Karpas-422 (cell line): ENCODE results near the gene ABCB8. TPM values are rescaled to one million over a fixed set of nuclear protein-coding genes. Genes with fewer than 3 reads are reported as not detected.

ENCODE experiments used
- DNase-seq: peaks from one replicate; pipeline ENCODE4 v3.0.0-alpha.2; 2015
- H2AFZ ChIP-seq: fragments of 200-600 bp; sonication (generic); 2 replicates; pipeline ENCODE4 v1.6.1; 2014; ENCODE audit warnings: antibody characterized with exemption, low read length, mixed read lengths
- H3K27ac ChIP-seq: fragments of 200-600 bp; sonication (generic); 2 replicates; pipeline ENCODE4 v1.5.1; 2014; ENCODE audit warnings: mild to moderate bottlenecking, low read length, moderate library complexity
- H3K27me3 ChIP-seq: fragments of 200-600 bp; sonication (generic); 2 replicates; pipeline ENCODE4 v1.6.1; 2014; ENCODE audit warnings: low read length, mixed read lengths
- H3K36me3 ChIP-seq: fragments of 200-600 bp; sonication (generic); 2 replicates; pipeline ENCODE4 v1.6.1; 2014; ENCODE audit warnings: low read length, mixed read lengths; ENCODE audit not compliant: insufficient read depth
- H3K4me1 ChIP-seq: fragments of 200-600 bp; sonication (generic); 2 replicates; pipeline ENCODE4 v1.6.1; 2014; ENCODE audit warnings: mild to moderate bottlenecking, low read length, mixed read lengths
- H3K4me2 ChIP-seq: fragments of 200-600 bp; sonication (generic); 2 replicates; pipeline ENCODE4 v1.6.1; 2014; ENCODE audit warnings: low read length, low read depth, mild to moderate bottlenecking; ENCODE audit not compliant: poor library complexity, severe bottlenecking
- H3K4me3 ChIP-seq: fragments of 200-600 bp; sonication (generic); 2 replicates; pipeline ENCODE4 v1.5.1; 2014; ENCODE audit warnings: mild to moderate bottlenecking, antibody characterized with exemption, low read length, mixed read lengths
- H3K79me2 ChIP-seq: fragments of 200-600 bp; sonication (generic); 2 replicates; pipeline ENCODE4 v1.6.1; 2014; ENCODE audit warnings: mild to moderate bottlenecking, low read length, mixed read lengths
- H3K9ac ChIP-seq: fragments of 200-600 bp; sonication (generic); 2 replicates; pipeline ENCODE4 v1.6.0; 2014; ENCODE audit warnings: low read length
- H3K9me2 ChIP-seq: fragments of 200-600 bp; sonication (generic), shearing (Covaris generic); replicated peaks from 2 replicates; pipeline ENCODE4 v1.6.0; 2014; ENCODE audit warnings: mild to moderate bottlenecking, low read length, moderate library complexity; ENCODE audit not compliant: insufficient read depth
- H3K9me3 ChIP-seq: fragments of 300-700, 200-600 bp; sonication (generic); 2 replicates; pipeline ENCODE4 v1.6.1; 2014; ENCODE audit warnings: low read length, mixed read lengths
- H4K20me1 ChIP-seq: fragments of 200-600 bp; sonication (generic); 2 replicates; pipeline ENCODE4 v1.6.1; 2014; ENCODE audit warnings: mild to moderate bottlenecking, antibody characterized with exemption, low read length, low read depth; ENCODE audit not compliant: insufficient read depth
- total RNA-seq: library from RNA; depleted of rRNA; stranded (reverse); fragments of >200 nt; shearing (Covaris generic); gene quantifications from 2 replicates; pipeline ENCODE4 v1.2.3, GENCODE V29; 2014; ENCODE audit warnings: low replicate concordance

ABCB8 gene
- total RNA-seq, 1 experiment from 2014 or later, result 19.0 TPM

DNA sequence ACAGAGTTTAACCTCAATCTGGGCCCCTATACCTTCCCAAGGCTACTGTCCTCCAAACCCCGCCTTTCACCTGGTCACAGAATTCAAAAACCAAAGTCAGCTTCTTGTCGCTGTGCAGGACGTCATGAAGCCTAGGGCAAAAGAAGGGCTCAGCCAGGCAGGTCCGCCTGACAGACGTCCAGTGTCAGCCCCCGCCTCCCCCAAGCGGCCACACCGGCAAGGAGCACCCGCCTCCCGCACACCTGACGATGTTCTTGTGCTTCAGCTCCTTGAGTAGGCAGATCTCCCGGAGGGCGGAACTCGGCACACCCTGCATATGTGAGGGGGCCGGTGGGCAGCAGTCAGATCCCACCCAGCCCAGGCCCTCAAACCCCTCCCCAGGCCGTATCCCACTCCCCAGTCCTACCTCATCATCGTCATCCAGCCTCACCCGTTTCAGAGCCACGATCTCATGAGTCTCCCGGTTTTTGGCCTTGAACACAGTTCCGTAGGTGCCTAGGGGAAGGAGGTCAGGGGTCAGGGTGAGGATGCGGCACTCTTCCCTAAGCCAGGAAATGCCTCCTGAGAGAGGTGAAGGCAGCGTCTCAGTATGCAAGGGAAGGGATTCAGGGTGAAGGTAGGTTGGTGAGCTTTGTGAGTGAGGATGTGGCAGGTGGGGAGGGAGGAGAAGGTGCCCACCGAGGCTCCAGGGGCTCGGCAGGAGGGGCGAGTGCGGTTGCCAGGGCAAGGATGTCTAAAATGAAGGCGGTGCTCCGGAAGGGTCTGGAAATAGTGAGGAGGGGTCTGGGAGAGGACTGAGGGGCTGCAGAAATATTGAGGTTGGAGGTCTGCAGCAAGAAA is 28.6 kb downstream of the ABCB8 start:
- no peaks in the 10 kb centered on the region for H3K36me3 ChIP-seq
- peaks cover 25% of the 10 kb centered on the region for H3K79me2 ChIP-seq
- H3K9ac ChIP-seq, result peak overlapping the region; percentile 88
- peak; percentile 46 for DNase-seq
- peaks cover 31% of the 10 kb centered on the region for H3K4me1 ChIP-seq
- peak overlapping the region; percentile 82 for H3K4me2 ChIP-seq
- H4K20me1 ChIP-seq, result 0 out of 2 replicates have a peak, but pooled peaks cover 5% of the 10 kb centered on the region
- H3K9me2 ChIP-seq, result no peaks in the 10 kb centered on the region
- H3K9me3 ChIP-seq, result no peaks in the 10 kb centered on the region
- no peaks in the 10 kb centered on the region for H3K27me3 ChIP-seq
- H3K27ac ChIP-seq, result no peak overlapping the region
- H2AFZ ChIP-seq, result no peak overlapping the region
- peak overlapping the region; percentile 87 for H3K4me3 ChIP-seq

DNA sequence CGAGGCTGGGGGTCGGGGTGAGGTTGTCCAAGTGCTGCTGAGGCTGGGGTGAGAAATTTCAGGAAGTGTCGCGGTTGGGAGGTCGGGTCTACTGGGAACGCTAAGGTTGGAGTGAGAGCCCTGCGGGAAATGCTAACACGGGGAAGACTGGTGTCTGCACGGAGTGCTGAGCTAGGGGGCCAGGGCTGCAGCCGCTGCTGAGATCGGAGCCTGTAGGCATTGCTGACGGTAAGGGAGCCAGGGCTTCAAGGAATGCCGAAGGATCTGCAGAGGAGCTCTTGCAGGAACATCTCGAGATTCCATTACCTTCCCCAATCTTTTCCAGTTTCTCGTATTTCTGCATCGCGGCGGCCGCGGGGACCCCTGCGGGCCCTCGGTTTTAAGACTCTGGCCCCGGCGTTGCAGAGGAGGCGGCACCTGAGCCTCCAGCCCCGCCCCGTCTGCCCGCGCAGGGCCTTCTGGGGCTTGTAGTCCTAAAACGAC is 29.3 kb downstream of the ABCB8 start, which contains the start of gene CDK5:
CDK5 (minus strand) TSS at position 392 of the 483 bp plus-strand sequence; CDS start at position 343, 49 bp downstream.
- H3K9me3 ChIP-seq, result no peaks in the 10 kb centered on the region
- peak within 1 kb of the TSS; percentile 49; the same call in 1 of the 2 replicates for H2AFZ ChIP-seq
- no peaks in the 10 kb centered on the region for H3K9me2 ChIP-seq
- peak within 1 kb of the TSS; percentile 82 for H3K4me2 ChIP-seq
- H3K27ac ChIP-seq, result peak within 1 kb of the TSS; percentile 82
- H3K9ac ChIP-seq, result peak within 1 kb of the TSS; percentile 89
- H3K4me3 ChIP-seq, result peak within 1 kb of the TSS; percentile 87
- no peaks in the 10 kb centered on the region for H3K36me3 ChIP-seq
- H3K4me1 ChIP-seq, result peaks cover 31% of the 10 kb centered on the region
- no peaks in the 10 kb centered on the region for H3K27me3 ChIP-seq
- peaks cover 32% of the 10 kb centered on the region for H3K79me2 ChIP-seq
- no peak for DNase-seq
- 0 out of 2 replicates have a peak, but pooled peaks cover 5% of the 10 kb centered on the region for H4K20me1 ChIP-seq

DNA sequence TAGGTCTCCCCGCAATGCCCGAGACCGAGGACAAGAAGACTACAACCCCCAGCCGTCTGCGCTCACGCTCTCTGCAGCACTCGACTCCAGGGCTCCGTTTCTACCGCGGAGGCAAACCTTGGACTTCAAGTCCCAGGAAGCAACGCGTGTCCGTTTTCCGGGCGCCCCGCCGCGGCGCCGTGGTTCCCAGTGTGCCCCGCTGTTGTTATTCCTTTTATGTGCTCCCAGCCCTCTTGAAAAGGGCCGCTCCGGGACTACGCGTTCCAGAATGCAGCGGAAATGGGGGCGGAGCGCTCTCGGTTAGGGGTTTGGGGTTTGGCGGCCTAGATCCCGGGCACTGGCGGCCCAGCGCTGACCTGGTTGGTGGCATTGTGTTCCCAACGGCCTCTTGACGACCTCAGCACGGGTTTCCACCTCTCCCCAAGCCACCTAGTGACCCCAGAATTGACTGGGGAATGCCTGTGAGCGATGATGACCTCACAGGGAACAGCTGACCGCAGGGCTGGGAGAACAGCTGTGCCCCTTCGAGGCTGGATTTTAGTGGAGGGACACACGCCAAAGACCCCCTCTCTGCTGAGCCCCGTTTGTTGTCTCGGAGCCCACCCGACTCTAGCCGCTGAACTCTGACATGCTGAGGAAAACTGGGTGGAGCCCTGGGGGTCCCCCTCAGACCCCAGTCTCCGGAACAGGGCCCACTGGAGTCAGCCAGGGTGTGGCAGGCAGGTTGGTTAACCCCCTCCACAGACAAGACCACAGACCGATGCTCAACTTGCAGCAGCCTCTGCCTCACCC is 29.9 kb downstream of the ABCB8 start:
- Histone ChIP-seq H4K20me1 (0 out of 2 replicates have a peak, but pooled peaks cover 5% of the 10 kb centered on the region), H2AFZ (peak overlapping the region; percentile 39; the same call in 1 of the 2 replicates), H3K79me2 (peaks cover 32% of the 10 kb centered on the region), H3K4me2 (peak overlapping the region; percentile 82), H3K9me3 (no peaks in the 10 kb centered on the region), H3K27me3 (no peaks in the 10 kb centered on the region), H3K9me2 (no peaks in the 10 kb centered on the region), H3K36me3 (no peaks in the 10 kb centered on the region), H3K9ac (peak overlapping the region; percentile 89), H3K4me1 (peaks cover 31% of the 10 kb centered on the region), H3K27ac (peak overlapping the region; percentile 82), H3K4me3 (peak overlapping the region; percentile 87)
- DNase-seq, result peak; percentile 99

DNA sequence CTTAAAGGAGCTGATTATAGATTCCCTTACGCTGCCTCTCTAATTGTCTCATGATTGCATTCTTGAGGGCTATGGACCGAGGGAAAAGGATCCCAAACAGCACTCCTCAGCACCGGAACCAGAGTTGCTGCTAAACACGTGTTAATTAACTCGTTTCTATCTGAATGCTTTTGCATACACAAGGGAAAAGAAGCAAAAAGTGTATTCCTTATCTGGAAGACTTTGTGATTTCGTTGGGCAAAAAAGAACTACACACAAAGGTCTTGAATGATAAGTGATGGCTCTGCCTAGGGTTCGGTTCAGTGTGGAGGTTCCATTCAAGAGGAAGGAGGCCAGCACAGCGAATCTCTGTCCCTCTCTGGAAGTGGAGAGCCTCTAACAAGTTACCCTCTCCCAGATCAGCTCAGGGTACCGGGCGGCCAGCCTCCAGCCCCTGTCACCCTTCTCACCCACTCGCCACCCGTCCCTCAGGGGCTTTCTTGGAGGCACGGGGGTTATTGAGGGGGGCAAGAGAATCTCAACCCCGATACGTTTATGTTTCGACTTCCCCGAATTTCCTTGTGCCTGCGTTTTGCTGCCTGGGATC is 30.6 kb downstream of the ABCB8 start:
- Histone ChIP-seq H3K27ac (peak overlapping the region; percentile 82), H4K20me1 (0 out of 2 replicates have a peak, but pooled peaks cover 5% of the 10 kb centered on the region), H3K27me3 (no peaks in the 10 kb centered on the region), H3K9me3 (no peaks in the 10 kb centered on the region), H3K9me2 (no peaks in the 10 kb centered on the region), H3K36me3 (no peaks in the 10 kb centered on the region), H3K4me3 (peak overlapping the region; percentile 87), H3K79me2 (peaks cover 32% of the 10 kb centered on the region), H2AFZ (peak overlapping the region; percentile 70; the same call in 1 of the 2 replicates), H3K4me1 (peaks cover 31% of the 10 kb centered on the region), H3K4me2 (peak overlapping the region; percentile 73), H3K9ac (peak overlapping the region; percentile 89)
- DNase-seq, result peak; percentile 71

DNA sequence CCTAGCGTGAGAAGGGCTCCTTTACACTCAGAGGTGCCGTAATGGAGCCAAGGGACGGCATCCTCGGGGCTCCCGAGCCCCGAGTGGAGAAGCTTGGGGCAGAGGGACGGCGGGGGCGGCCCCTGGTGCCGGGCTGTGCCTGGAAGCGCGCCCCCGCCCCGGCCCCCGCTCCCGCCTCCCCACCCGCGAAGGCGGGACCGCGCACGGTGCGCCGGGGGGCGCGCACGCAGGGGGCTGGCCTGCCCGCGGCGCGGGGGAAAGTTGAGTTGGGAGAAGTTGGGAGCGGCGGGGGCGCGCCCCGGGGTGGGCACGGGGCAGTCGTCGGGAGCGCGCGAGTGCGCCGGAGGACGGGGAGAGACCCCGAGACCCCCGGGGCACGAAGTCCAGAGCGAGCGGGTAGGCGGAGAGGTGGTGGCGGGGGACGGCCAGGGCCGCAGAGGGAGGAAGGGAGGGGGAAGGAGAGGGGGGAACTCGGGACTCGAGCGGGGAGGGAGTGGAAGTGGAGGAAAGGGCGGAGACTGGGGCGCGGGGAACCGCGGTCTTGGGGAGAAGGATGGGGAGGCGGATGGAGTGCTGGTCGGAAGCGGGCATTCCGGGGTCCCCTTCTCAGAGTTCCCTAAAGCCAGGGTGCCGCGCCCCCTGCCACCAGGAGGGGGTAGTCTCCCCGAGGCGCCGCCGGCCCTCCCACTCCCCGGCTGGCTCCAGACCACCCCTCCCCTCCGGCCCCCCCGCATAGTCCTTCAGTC is 31.3 kb downstream of the ABCB8 start, which contains the start of gene SLC4A2:
SLC4A2 (plus strand) TSS at position 223 of the 746 bp plus-strand sequence. CDS start 2,399 bp downstream, outside the sequence.
- DNase-seq, result peak; percentile 90
- no peaks in the 10 kb centered on the region for H3K36me3 ChIP-seq
- H4K20me1 ChIP-seq, result 0 out of 2 replicates have a peak, but pooled peaks cover 5% of the 10 kb centered on the region
- no peaks in the 10 kb centered on the region for H3K9me3 ChIP-seq
- H3K27ac ChIP-seq, result peak within 1 kb of the TSS; percentile 82
- H2AFZ ChIP-seq, result peak within 1 kb of the TSS; percentile 76; the same call in 1 of the 2 replicates
- peak within 1 kb of the TSS; percentile 87 for H3K4me3 ChIP-seq
- peak within 1 kb of the TSS; percentile 89 for H3K9ac ChIP-seq
- no peaks in the 10 kb centered on the region for H3K9me2 ChIP-seq
- H3K4me1 ChIP-seq, result peaks cover 31% of the 10 kb centered on the region
- no peaks in the 10 kb centered on the region for H3K27me3 ChIP-seq
- H3K79me2 ChIP-seq, result peaks cover 32% of the 10 kb centered on the region
- H3K4me2 ChIP-seq, result peak within 1 kb of the TSS; percentile 73

DNA sequence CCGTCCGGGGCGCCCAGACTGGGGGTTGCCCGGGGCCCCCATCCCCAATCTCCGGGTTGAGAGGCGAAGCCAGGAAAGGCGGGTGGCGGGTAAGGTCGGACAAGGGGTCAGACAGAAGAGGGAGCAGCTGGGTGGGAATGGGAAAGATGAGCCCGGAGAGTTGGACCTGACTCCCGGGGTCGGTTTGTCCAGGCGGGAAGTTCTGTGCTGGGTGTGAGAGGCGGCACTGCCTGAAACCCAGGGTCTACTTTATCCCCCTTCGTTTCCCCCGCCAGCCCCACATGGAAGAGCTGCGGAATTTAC is 31.8 kb downstream of the ABCB8 start:
- Histone ChIP-seq H3K27me3 (no peaks in the 10 kb centered on the region), H3K4me1 (peaks cover 31% of the 10 kb centered on the region), H3K9ac (peak overlapping the region; percentile 89), H2AFZ (peak overlapping the region; percentile 76; the same call in 1 of the 2 replicates), H3K27ac (peak overlapping the region; percentile 82), H3K9me2 (no peaks in the 10 kb centered on the region), H3K36me3 (no peaks in the 10 kb centered on the region), H3K4me3 (peak overlapping the region; percentile 87), H4K20me1 (0 out of 2 replicates have a peak, but pooled peaks cover 5% of the 10 kb centered on the region), H3K4me2 (peak overlapping the region; percentile 73), H3K79me2 (peaks cover 32% of the 10 kb centered on the region), H3K9me3 (no peaks in the 10 kb centered on the region)
- no peak for DNase-seq

DNA sequence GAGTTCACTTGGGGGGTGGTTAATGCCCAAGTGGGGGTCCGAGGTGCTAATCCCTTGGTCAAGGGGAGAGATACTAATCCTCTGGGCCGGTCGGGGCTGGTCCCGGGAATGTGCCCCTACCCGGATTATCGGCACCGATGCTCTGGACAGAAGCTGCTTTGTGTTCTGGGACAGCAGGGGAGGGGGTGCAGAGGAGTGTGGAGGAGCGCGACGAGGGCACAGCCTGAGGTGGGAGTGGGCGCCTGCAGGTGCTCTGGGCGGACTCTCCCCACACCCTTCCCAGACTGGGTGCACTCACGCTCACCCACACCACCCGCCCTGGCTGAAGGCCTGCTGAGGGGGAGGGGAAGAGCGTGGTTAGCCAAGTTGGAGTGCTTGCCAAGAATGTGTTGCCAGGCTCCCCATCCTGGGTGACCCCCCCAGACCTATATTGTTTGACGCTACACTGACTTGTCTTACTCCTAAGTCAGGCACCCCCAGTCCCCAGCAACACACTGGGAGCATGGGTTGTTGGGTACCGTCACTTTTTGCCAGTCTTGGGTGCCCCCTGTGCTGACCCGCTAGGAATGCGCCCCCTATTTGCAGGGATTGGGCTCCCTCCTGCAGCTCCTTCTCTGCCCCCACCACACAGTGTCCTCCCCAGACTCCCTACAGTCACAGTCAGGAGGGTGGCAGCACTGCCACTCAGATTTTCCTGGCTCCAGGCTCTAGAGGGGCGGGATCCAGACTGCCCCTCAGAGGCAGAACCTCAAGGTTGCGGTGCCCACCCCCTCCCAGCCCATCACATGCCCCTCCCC is 32.4 kb downstream of the ABCB8 start:
- DNase-seq, result peak; percentile 70
- Histone ChIP-seq H2AFZ (no peak overlapping the region), H3K36me3 (no peaks in the 10 kb centered on the region)

More for the DNA sequence above, 32.4 kb downstream of the ABCB8 start:
- Histone ChIP-seq H3K4me1 (peaks cover 31% of the 10 kb centered on the region), H3K9me3 (no peaks in the 10 kb centered on the region), H3K79me2 (peaks cover 32% of the 10 kb centered on the region), H3K4me2 (peak overlapping the region; percentile 73), H3K9ac (peak overlapping the region; percentile 89), H3K27ac (peak overlapping the region; percentile 82), H4K20me1 (0 out of 2 replicates have a peak, but pooled peaks cover 5% of the 10 kb centered on the region), H3K9me2 (no peaks in the 10 kb centered on the region), H3K4me3 (peak overlapping the region; percentile 87), H3K27me3 (no peaks in the 10 kb centered on the region)
